ENCODE data around the gene SIPA1. TPM values are rescaled to one million over a fixed set of nuclear protein-coding genes. Genes with fewer than 3 reads are reported as not detected.
A peak's percentile ranks its signal among the peaks of the same experiment; 100 is the strongest.
"Not testable (repeated sequence)": the region's sequence is repeated elsewhere in the genome, so short reads cannot be mapped to it uniquely, and the experiment has no call there.

The SIPA1 gene
- total RNA-seq, 1 donor from 2014 or later: 42.9 TPM

GRCh38 chr11:65658174-65659021 is 20.5 kb downstream of the SIPA1 start:
- Mint-ChIP-seq H3K36me3 (peaks cover 48% of the 10 kb centered on the region), H3K4me1 (peaks cover 9% of the 10 kb centered on the region), H3K27ac (no peak overlapping the region), H3K4me3 (no peak overlapping the region), H3K9me3 (no peaks in the 10 kb centered on the region), H3K27me3 (ENCODE audit: low read depth) (no peaks in the 10 kb centered on the region)
- DNase-seq (ENCODE audit: low spot score in 2 of 2, unreplicated experiment in 2 of 2): no peak
- TF ChIP-seq, protein P1, sequence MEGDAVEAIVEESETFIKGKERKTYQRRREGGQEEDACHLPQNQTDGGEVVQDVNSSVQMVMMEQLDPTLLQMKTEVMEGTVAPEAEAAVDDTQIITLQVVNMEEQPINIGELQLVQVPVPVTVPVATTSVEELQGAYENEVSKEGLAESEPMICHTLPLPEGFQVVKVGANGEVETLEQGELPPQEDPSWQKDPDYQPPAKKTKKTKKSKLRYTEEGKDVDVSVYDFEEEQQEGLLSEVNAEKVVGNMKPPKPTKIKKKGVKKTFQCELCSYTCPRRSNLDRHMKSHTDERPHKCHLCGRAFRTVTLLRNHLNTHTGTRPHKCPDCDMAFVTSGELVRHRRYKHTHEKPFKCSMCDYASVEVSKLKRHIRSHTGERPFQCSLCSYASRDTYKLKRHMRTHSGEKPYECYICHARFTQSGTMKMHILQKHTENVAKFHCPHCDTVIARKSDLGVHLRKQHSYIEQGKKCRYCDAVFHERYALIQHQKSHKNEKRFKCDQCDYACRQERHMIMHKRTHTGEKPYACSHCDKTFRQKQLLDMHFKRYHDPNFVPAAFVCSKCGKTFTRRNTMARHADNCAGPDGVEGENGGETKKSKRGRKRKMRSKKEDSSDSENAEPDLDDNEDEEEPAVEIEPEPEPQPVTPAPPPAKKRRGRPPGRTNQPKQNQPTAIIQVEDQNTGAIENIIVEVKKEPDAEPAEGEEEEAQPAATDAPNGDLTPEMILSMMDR (IDR thresholded peaks at IDR 0.05; ENCODE audit: unreplicated experiment): no peak

- no peak overlapping the region for H3K4me3 Mint-ChIP-seq
- no peak overlapping the region for H3K27ac Mint-ChIP-seq
- no peaks in the 10 kb centered on the region for H3K27me3 Mint-ChIP-seq (ENCODE audit: low read depth)
- TF ChIP-seq, protein P1 (IDR thresholded peaks at IDR 0.05; ENCODE audit: unreplicated experiment): no peak
- no peaks in the 10 kb centered on the region for H3K9me3 Mint-ChIP-seq
- H3K36me3 Mint-ChIP-seq: peaks cover 40% of the 10 kb centered on the region
- no peak for DNase-seq (ENCODE audit: low spot score in 2 of 2, unreplicated experiment in 2 of 2)
- peaks cover 7% of the 10 kb centered on the region for H3K4me1 Mint-ChIP-seq
Observed at GRCh38 chr11:65660038-65660437, 22.1 kb downstream of the SIPA1 start.

- DNase-seq (ENCODE audit: low spot score in 2 of 2, unreplicated experiment in 2 of 2); H3K27ac Mint-ChIP-seq; H3K9me3 Mint-ChIP-seq; H3K27me3 Mint-ChIP-seq (ENCODE audit: low read depth); H3K4me1 Mint-ChIP-seq: not testable (repeated sequence)
- Mint-ChIP-seq H3K4me3 (peak overlapping the region; percentile 80), H3K36me3 (peaks cover 36% of the 10 kb centered on the region)
Observed at GRCh38 chr11:65660908-65661307, 23.0 kb downstream of the SIPA1 start.

- Mint-ChIP-seq H3K27ac (peak overlapping the region; percentile 90), H3K4me3 (peak overlapping the region; percentile 80), H3K36me3 (peaks cover 30% of the 10 kb centered on the region), H3K4me1 (peaks cover 7% of the 10 kb centered on the region), H3K9me3 (no peaks in the 10 kb centered on the region), H3K27me3 (ENCODE audit: low read depth) (no peaks in the 10 kb centered on the region)
- TF ChIP-seq, protein P1 (IDR thresholded peaks at IDR 0.05; ENCODE audit: unreplicated experiment): no peak
- no peak for DNase-seq (ENCODE audit: low spot score in 2 of 2, unreplicated experiment in 2 of 2)
Observed at GRCh38 chr11:65661599-65662246, 23.8 kb downstream of the SIPA1 start.

GRCh38 chr11:65662247-65662798 is 24.4 kb downstream of the SIPA1 start:
- H3K27ac Mint-ChIP-seq: peak overlapping the region; percentile 90
- peaks cover 25% of the 10 kb centered on the region for H3K36me3 Mint-ChIP-seq
- H3K9me3 Mint-ChIP-seq: no peaks in the 10 kb centered on the region
- TF ChIP-seq, protein P1 (IDR thresholded peaks at IDR 0.05; ENCODE audit: unreplicated experiment): no peak
- H3K4me3 Mint-ChIP-seq: peak overlapping the region; percentile 80
- peaks cover 7% of the 10 kb centered on the region for H3K4me1 Mint-ChIP-seq
- DNase-seq (ENCODE audit: low spot score in 2 of 2, unreplicated experiment in 2 of 2): no peak
- H3K27me3 Mint-ChIP-seq (ENCODE audit: low read depth): no peaks in the 10 kb centered on the region

All from mesothelial cell of epicardium (in vitro differentiated cells).